OCI-LY1 (cell line): ENCODE data around the gene SLC5A9.

Experiments used
- CTCF ChIP-seq: fragments of 200-600 bp; sonication (generic), shearing (Covaris generic); IDR thresholded peaks from 2 replicates; pipeline ENCODE4 v1.5.1; 2017; ENCODE audit warnings: mild to moderate bottlenecking, antibody characterized with exemption, low read length, moderate library complexity, mixed read lengths
- EZH2 ChIP-seq: fragments of 200-600 bp; sonication (generic), shearing (Covaris generic); IDR thresholded peaks from 2 replicates; pipeline ENCODE4 v1.8.0; 2017; ENCODE audit warnings: borderline replicate concordance, mixed run types, mild to moderate bottlenecking, antibody characterized with exemption, low read length, moderate library complexity, mixed read lengths

GRCh38 chr1:48224791-48225190 lies 2.3 kb downstream of the SLC5A9 start:
- TF ChIP-seq CTCF (no peak), EZH2 (no peak)
